AG04450 (cell line): ENCODE data around the gene MYO3A. TPM values are rescaled to one million over a fixed set of nuclear protein-coding genes. Genes with fewer than 3 reads are reported as not detected.

ENCODE experiments used
- CTCF ChIA-PET: fragments of 300-600, 350-600 bp; formaldehyde crosslinking; extraction: SDS; loops from one replicate; lab custom pipeline; 2022; ENCODE audit warnings: antibody characterized with exemption, inconsistent platforms; lab: Charles Lee
- POLR2A ChIA-PET: fragments of 350-600 bp; formaldehyde crosslinking; extraction: SDS; loops from one replicate; lab custom pipeline; 2021; ENCODE audit warnings: antibody characterized with exemption, inconsistent platforms; lab: Yijun Ruan, JAX
- DNase-seq: peaks from one replicate; pipeline ENCODE4 v3.0.0-alpha.2; 2011; ENCODE audit warnings: low read depth, low spot score
- H3K27ac ChIP-seq: one replicate; pipeline ENCODE4 v1.5.1; 2012; ENCODE audit warnings: low read depth, low read length, control low read depth
- H3K27me3 ChIP-seq: one replicate; pipeline ENCODE4 v1.6.0; 2012; ENCODE audit warnings: low read length; ENCODE audit not compliant: control insufficient read depth, insufficient read depth
- H3K4me3 ChIP-seq: 2 replicates; pipeline ENCODE4 v1.5.1; 2011; ENCODE audit warnings: mild to moderate bottlenecking, low read depth, low read length, control low read depth
- H3K9me3 ChIP-seq: 2 replicates; pipeline ENCODE4 v1.5.1; 2012; ENCODE audit warnings: low read length; ENCODE audit not compliant: control insufficient read depth, insufficient read depth
- CTCF ChIP-seq: IDR thresholded peaks from 2 replicates; pipeline ENCODE4 v1.5.1; 2011; ENCODE audit warnings: low read depth, low read length, control low read depth, inconsistent platforms
- polyA plus RNA-seq: library from polyadenylated mRNA; depleted of rRNA; stranded (reverse); fragments of >200 nt; gene quantifications from 2 replicates; pipeline ENCODE4 v1.2.3, GENCODE V29; 2011

The MYO3A gene
- polyA plus RNA-seq, 1 experiment, result not detected

- ChIA-PET CTCF (no interaction called here), POLR2A (no interaction called here)
- Histone ChIP-seq H3K27me3 (no peaks in the 10 kb centered on the region), H3K4me3 (no peak overlapping the region), H3K27ac (no peak overlapping the region), H3K9me3 (peaks cover 4% of the 10 kb centered on the region; the same call in 1 of the 2 replicates)
- no peak for TF ChIP-seq CTCF
- DNase-seq, result no peak
These were observed 34.7 kb upstream of the MYO3A start for GRCh38 chr10:25899304-25899703.

- ChIA-PET CTCF (no interaction called here), POLR2A (no interaction called here)
- peaks cover 6% of the 10 kb centered on the region; the same call in 1 of the 2 replicates for H3K9me3 ChIP-seq
- no peak overlapping the region for H3K27ac ChIP-seq
- H3K27me3 ChIP-seq, result no peaks in the 10 kb centered on the region
- TF ChIP-seq CTCF, result no peak
- H3K4me3 ChIP-seq, result no peak overlapping the region
- DNase-seq, result no peak
These were observed 32.8 kb upstream of the MYO3A start for GRCh38 chr10:25901199-25901598.

GRCh38 chr10:25902002-25902401 lies 32.0 kb upstream of the MYO3A start:
- H3K27me3 ChIP-seq, result no peaks in the 10 kb centered on the region
- TF ChIP-seq CTCF, result no peak
- CTCF ChIA-PET, result no interaction called here
- H3K27ac ChIP-seq, result no peak overlapping the region
- H3K4me3 ChIP-seq, result no peak overlapping the region
- POLR2A ChIA-PET, result no interaction called here
- peaks cover 6% of the 10 kb centered on the region; the same call in 1 of the 2 replicates for H3K9me3 ChIP-seq
- no peak for DNase-seq

GRCh38 chr10:25907261-25907660 lies 26.8 kb upstream of the MYO3A start:
- no peak for TF ChIP-seq CTCF
- no peak for DNase-seq
- CTCF ChIA-PET, result no interaction called here
- no peaks in the 10 kb centered on the region for H3K27me3 ChIP-seq
- no peak overlapping the region for H3K4me3 ChIP-seq
- no peak overlapping the region for H3K27ac ChIP-seq
- H3K9me3 ChIP-seq, result peaks cover 17% of the 10 kb centered on the region
- POLR2A ChIA-PET, result no interaction called here

DNA sequence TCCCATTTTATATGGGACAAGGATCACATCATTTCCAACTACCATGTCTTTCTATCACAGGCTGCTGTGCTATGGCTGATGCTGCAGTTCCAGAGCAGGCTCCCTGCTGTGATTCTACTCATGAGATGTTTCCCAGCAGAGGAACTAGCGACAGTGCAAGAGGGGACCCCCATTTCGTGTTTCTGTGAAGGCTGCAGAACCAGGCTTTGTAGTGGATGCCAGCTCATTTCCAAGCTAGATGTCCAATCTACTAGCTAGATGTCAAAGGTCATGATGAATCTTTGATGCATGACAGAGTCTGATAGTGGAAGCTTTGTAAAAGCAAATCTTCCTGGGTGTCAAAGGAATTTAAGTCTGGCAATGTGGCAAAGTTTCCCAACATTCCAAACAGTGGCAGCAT lies 21.2 kb upstream of the MYO3A start:
- ChIA-PET CTCF (no interaction called here), POLR2A (no interaction called here)
- Histone ChIP-seq H3K9me3 (peaks cover 22% of the 10 kb centered on the region), H3K4me3 (no peak overlapping the region), H3K27ac (no peak overlapping the region), H3K27me3 (no peaks in the 10 kb centered on the region)
- no peak for DNase-seq
- TF ChIP-seq CTCF, result no peak
